A673 (cell line): ENCODE results near the gene SH3PXD2B.

ENCODE experiments used
- CTCF ChIP-seq: fragments of 300-800, 200-600 bp; sonication (generic); conservative IDR thresholded peaks from 2 replicates; pipeline ENCODE4 v1.5.1; 2017; ENCODE audit warnings: low read depth, mild to moderate bottlenecking, antibody characterized with exemption, low read length, moderate library complexity, mixed read lengths
- EZH2 ChIP-seq: fragments of 200-600 bp; sonication (generic); IDR thresholded peaks from 2 replicates; pipeline ENCODE4 v1.6.1; 2017; ENCODE audit warnings: borderline replicate concordance, low read depth, mild to moderate bottlenecking, mixed read lengths, antibody characterized with exemption, low read length; ENCODE audit not compliant: poor library complexity, severe bottlenecking

GRCh38 chr5:172420235-172420939 is 33.9 kb downstream of the SH3PXD2B start:
- TF ChIP-seq CTCF (no peak), EZH2 (no peak)
